NCI-H69 (cell line): Measurements from ENCODE around the gene NADK.

Experiments used
- DNase-seq: peaks from one replicate; lab custom pipeline; 2025; lab: John Stamatoyannopoulos, UW

The NADK gene

DNA sequence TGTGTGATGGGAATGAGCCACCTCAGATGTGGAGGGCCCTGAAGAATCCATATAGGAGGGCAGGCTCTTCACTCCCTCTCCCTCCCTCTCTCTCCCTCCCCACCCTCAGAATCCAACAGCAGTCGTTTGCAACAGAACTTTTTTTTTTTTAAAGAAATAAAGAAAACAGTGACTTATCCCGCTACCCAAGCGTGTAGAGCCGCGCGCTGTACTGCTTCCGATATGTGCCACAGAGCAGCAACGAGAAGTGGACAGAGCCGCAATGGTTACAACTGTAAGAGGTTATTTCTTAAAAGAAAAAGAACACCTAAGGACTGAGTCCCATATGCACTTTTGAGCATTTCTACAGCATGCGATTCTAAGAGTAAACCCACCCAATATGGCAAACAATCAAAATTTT, 7.4 kb upstream of the NADK start:
- no peak for DNase-seq

DNA sequence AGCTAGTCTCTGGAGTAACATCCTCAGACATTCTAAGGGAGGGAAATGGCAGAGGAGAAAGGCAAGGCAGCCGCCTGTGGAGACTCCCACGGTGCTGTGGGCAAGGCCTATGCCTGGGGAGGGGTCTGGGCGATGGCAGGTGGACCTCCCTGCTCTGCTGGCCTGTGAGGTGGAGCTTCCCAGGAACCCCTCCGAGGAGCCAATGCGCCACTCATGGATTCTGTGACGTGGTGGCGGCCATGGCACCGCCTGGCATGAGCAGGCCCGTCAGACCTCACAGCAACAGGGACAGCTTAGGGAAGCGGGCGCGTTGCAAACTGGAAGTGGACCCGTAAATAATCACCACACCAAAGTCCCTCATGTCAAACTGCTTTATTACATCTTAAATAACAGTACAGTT, 6.7 kb upstream of the NADK start:
- DNase-seq = no peak

DNA sequence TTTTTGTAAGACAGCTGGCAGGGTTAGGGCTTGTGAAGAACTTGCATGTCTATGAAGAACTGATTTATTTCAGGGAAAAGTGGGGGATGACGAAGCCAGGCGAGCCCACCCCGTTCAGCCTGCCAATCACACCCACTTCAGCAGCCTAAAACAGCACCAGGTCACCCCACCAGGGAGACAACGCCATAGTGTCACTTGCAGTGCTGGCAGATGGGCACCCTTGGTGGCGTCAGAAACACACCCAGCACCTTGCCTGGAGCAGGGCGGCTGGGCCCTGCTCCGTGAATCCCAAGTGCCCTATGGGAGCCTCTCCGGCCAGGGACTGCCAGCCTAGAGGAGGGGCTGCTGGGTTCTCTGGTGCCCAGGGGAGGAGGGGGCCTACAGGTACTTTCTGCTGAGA, 5.0 kb upstream of the NADK start:
- no peak for DNase-seq

DNA sequence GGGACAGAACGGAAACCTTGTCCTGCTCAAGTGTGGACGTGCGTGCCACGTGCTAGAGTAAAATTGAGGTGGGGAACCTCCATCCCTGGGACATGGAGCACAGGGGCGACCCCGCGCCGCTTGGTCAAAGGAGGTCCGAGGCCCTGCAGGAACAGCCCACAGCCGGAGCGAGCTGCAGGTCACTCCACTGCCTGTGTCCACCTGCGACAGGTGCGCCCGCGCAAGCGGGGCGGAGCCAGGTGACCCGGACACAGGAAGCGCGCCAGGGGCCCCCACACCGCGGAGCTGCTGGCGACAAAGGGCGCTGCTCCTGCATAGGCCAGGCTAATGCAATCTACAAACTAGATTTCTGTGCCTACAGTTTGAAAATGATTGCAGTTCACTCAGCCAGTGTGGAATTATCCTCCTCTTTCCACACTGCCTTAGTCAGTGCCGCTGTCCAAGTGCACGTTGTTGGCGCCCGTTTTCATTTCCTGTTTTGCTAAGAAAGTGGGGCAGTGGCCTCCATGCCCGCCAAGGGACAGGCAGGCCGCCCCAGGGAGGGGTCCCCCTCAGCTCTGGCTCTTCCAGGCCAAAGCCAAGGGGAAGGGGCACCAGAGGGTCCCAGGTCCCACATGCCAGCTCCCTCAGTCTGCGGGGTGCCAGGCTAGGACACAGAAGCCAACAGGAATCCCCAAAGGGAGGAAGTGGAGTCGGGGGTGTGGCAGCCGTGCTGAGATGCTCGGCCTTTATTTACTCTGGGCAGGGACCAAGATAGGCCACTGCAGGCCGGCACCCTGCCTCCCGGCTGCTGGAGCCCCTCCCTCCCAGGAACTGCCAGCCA, 4.3 kb upstream of the NADK start:
- peak; percentile 8 for DNase-seq

DNA sequence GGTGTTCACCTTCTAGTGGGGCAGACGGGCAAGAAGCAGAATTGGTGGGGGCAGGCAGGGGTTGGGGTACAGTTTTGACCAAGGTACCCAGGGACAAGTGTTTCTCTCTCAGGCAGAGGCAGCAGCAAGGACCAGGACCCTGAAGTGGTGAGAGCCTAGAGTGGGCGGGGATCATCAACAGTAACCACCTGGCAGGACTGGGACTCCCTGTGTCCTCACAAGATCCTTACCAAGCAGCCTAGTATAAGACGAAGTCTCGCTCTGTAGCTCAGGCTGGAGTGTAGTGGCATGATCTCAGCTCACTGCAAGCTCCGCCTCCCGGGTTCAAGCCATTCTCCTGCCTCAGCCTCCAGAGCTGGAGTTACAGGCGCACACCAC, 3.2 kb upstream of the NADK start:
- DNase-seq = no peak

DNA sequence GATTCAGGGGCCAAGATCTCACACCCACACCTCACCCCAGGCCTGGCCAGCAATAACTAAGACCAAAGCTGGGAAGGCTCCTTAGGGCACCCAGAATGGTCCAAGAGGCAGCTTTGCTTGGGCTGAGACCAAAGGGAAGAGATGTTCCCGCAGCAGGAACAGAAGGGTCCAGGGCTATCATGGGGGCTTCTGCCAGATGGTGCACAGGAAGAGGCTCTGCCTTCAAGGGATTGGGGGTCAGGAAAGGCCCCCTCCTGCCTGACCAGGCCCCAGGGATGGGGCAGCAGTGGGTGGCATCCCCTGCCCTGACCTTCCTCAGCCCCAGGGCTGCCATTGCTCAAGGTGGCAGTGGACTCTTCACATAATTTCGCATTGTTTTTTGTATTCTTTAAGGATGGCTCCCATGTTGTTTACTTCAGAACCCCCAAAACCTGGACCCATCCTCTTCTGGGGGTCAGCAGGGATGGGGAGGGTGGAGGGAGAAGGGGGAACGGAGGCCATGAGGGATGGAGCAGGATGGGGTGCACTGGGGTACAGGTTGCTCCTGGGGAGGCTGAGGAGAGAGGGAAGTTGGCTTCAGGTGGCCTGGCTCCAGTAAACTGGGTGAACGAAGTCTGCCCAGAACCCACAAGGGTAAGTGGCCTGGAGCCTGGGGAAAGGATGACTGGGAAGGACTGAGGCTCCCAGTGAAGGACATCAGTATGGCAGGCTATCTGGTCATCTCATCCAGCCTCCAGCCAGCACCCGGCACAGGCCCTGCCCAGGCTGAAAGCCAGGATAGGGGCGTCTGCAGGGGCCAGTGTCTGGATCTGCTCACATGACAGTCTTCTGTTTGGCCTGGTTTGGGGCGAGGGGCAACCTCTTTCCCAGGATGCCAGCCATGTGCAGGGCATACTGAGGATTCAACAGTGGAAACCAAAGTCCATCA, 2.6 kb upstream of the NADK start:
- DNase-seq = no peak

DNA sequence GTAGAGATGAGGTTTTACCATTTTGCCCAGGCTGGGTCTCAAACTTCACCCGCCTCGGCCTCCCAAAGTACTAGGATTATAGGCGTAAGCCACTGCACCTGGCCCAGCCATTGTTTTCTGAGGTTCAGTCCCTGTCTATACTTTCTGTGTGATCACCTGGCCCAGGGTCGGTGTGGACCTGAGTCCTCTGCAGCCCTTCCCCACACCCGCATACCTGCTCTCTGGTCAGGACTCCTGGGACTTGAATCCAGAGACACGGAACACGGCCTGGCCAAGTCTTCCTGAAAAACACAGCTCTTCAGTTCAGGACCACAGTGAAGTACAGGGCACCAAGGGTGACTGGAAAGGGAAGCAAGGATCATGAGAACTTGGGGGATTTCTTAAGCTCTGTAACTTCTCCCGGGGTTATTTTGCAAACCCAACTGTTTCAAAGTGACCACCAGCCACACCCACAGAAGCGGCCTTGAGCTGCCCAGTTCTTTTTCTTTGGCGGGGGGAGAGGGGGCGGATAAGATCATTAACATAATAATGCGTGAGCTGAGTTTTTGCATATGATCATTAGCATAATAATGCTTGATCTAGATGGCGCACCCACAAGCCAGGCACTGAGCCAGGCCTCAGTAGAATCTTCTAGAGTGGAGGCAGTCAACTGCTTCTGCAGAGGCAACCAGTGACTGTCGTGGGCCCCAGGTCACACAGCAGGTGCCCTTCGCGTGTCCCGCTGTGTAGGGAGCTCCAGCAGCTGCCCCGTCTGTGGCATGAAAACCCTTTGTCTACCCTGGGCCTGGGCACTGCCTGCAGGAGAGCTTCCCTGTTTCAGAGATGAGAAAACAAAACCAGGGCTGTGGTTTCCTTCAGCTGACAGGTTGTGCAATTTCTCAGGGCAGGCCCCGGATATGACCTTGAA, 1.7 kb upstream of the NADK start:
- peak; percentile 21 for DNase-seq

DNA sequence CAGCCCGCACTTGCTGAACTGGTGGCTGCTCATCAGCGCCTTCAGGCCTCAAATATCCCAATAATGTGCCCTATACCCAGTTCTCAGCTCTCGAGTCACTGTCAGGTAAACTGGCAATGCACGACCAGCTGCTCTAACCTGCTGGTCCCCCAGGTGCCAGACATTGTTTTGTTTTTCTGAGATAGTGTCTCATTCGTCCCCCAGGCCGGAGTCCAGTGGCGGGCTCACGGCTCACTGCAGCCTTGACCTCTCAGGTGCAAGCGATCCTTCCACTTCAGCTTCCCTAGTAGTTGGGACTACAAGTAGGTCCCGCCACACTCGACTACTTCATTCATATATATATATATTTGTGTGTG, 1.0 kb upstream of the NADK start:
- no peak for DNase-seq

DNA sequence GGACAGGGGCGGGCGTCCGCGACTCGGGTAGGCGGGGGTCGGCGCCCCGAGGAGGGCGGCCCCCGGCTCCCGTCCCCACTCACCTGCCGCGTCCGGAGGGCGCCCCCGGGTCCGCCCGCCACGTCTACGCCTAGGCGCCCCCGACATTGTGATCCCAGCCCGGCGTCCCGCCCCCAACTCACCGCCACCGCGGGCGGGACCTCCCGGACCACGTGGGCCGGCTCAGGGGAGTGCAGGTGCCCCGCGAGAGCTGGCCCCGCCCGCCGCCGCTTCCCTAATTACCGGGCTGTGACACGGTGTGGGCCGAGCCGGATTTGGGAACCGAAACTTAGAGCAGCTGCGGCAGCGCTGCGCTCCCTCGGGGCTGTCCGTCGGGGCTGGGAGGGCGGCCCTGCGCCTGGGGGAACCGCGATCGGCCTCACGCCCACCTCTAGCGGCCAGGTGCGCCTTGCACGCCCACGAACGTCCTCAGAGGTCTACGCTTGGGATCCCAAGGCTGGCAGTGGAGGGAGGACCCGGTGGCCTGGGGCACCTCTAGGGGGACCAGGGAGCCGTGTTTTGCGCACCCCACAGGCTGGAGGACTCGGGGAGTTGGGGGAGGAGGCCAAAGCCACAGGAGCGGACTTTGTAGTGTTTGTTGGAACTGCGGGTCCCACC, 521 bp upstream of the NADK start:
- DNase-seq = peak; percentile 71

DNA sequence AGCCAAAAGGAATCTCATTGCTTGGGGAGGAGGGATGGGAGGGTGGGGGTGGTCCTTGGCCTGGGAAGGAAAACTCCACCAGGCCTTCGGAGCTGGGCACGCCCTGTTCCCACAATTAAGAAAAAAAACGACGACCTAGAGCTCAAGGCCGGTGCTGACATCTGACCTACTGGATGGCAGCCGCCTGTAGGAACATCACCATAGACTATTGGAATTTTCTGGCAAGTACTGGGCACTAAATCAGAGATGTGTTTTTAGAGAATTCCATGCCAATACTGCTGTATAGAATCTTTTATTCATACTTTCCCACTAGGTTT, 729 bp downstream of the NADK start:
- DNase-seq = no peak

DNA sequence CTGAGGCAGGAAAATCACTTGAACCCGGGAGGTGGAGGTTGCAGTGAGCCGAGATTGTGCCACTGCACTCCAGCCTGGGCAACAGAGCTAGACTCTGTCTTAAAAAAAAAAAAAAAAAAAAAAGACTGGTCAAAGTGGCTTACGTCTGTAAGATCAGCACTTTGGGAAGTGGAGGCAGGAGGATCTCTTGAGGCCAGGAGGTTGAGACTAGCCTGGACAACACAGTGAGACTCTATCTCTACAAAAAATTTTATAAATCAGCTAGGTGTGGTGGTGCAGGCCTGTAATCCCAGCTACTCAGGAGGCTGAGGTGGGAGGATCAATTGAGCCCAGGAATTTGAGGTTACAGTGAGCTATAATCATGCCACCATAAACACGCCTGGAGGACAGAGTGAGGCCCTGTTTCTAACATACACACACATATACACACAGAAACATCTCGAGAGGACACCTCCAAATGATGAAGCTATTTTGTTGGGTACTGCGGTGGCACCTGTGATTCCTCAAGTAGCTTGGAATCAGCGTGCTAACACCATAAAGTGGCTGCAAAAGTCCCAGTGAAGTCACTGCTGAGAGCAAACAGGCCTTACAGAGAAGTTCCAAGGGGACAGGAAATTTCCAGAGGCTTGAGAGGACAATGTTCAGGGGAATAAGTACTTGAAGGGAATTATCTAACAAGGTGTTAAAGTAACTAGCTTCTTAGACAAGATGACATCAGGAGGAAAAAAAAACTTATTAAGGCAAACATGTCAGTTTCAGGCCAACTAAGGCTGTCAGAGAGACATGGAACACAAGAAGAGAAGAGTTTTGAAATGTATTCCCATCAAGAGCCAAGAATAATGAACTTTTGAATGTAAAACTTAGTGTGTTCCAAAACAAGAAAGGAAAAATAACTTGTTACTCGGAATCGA, 1.3 kb downstream of the NADK start:
- DNase-seq = no peak

DNA sequence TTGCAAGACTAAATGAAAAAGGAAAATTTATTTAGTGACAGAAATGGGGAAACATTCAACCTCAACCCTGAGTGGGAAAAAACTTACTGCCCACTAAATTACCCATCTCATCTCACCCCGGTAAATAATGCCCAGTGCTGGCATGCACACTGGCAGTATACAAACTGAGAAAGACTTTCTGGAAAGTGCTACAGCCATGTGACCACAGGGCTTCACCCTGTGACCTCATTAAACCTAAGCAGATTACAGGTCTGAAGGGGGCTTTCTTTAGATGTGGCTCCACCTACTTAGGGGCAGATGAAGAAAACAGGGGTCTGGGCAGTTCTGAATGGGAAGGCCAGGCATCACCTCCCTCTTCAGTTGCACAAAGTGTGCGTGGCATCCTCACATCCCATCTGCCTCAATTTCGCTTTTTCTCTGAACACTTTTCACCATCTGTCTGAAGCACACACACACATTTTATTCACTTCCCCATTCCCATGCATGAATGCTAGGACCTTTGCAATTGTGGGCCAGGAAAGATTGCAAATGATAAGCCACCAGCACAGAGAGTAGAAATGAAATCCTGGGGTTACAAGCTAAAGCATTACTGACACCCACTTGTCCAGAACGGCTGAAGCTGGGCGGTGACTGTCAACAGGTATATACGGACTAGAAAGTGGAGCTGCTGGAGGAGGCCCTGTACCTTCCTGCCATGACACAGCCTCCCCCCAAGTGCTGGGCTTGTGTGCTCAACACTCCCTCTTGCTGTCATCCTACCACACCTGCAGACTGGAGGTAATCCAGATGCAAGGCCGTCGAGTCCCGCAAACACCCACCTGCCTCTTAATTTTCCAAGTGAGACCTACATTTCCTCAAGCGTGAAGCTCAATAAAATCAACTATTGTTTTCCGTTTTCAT, 2.7 kb downstream of the NADK start:
- DNase-seq = peak; percentile 9

DNA sequence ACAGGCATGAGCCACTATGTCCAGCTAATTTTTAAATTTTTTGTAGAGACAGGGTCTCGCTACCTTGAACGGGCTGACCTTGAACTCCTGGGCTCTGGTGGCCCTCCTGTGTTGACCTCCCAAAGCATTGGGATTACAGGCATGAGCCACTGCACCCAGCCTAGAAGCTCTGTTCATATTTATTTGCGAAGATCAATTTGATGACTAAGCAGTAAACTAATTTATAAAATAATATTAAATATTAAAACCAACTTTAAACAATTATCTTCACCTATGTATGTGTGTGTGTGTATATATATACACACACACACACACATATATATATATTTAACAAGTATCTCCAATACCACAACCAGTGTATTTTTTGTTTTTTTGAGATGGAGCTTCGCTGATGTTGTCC, 4.4 kb downstream of the NADK start:
- DNase-seq = no peak

DNA sequence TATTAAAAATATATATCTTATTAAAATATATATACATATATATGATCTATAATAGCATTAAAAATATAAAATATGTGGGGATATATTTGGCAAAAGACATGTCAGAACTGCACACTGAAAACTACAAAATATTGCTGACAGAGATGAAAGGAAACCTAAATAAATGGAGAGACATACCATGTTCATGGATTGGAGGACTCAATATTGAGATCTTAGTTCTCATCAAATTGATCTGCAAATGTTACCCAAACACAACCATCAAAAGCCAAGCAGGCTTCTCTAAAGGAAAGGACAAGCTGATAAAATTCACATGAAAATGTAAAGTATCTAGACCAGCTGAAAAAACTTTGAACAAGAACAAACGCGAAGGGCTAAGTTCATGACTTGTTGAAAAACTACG, 7.2 kb downstream of the NADK start:
- no peak for DNase-seq

DNA sequence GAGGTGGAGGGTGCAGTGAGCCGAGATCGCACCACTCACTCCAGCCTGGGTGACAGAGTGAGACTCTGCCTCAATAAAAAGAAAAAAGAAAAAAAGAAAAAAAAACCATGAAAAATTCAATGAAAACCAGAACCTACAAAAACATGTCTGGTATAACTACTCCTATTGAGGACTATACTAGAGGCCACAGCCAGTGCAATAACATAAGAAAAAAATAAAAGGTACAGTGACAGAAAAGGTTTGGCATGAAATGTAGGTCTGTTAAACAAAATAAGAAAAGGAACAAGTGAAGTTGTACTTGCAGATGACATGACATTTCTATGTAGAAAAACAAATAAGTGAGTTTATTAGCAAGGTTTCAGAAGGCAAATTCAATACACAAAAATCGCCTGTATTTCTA, 8.2 kb downstream of the NADK start:
- no peak for DNase-seq

DNA sequence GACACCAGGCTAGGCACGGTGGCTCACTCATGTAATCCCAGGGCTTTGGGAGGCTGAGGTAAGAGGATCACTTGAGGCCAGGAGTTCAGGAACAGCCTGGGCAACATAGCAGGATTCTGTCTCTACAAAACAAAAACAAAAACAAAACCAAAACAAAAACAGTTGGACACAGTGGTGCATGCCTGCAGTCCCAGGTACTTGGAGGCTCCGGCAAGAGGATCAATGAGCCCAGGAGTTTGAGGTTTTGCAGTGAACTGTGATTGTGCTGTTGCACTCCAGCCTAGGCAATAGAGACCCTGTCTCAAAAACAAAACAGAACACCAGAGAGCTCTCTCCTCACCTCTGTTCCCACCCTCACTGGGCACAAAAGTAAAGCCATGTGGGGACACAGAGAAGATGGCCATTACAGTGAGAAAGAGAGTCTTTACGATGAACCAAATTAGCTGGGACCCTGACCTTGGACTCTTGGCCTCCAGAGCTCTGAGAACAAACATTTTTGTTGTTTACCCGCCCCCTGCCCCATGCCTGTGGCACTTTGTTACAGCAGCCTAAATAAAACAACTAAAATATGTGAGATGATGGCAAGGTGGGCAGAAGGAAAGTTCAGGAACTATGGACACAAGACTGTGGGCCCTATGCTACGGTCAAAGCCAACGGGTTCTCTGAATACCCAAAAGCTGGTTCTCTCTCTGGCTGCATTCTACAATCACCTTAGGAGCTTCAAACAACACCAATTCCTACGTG, 9.8 kb downstream of the NADK start:
- no peak for DNase-seq

DNA sequence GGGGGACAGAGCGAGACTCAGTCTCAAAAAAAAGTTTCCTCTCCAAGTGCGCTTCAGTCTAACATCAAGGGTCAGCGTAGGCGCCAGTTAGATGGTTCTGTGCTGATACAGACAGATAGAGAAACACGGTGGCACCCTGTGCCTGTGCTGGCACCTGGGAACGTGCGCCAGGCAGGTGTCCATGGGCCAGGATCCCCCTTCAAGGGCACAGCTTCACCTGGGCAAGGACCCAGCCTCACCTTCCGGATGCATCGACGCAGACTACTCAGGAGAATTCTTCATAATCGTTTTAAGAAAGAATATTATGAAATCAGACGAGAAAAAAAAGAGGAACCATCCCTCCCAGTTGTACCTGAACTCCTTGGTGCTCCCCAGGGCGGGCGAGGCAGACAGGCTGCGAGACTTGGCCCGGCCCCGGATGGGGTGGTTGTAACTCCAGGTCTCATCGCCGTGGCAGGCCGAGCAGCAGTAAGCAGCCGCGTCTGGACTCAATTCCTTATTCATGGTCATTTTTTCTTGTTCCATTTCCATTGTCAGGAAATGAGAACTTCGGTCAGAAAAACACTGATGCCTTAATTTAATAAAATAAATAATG, 13.3 kb downstream of the NADK start:
- no peak for DNase-seq
